SK-N-MC (cell line): ENCODE measurements around the gene FOXP1.

Experiments
- EZH2 ChIP-seq: fragments of 200-600 bp; sonication (generic); IDR thresholded peaks from one replicate; pipeline ENCODE4 v1.6.1; 2017; ENCODE audit warnings: antibody characterized with exemption
- FOXP2 ChIP-seq: optimal IDR thresholded peaks from 2 replicates; pipeline ENCODE3; 2011; ENCODE audit warnings: mild to moderate bottlenecking, moderate library complexity; ENCODE audit not compliant: insufficient read depth; ENCODE audit errors: extremely low read length, control extremely low read depth
- POLR2AphosphoS5 ChIP-seq: IDR thresholded peaks from 2 replicates; pipeline ENCODE4 v1.6.1; 2012; ENCODE audit warnings: mild to moderate bottlenecking, low read depth, low read length, borderline replicate concordance

- TF ChIP-seq POLR2AphosphoS5 (no peak), EZH2 (no peak), FOXP2 (no peak)
These were observed 538.2 kb downstream of the FOXP1 start for GRCh38 chr3:71045212-71045916.
